ENCODE measurements around the gene FCGR2B.
A peak's percentile ranks its signal among the peaks of the same experiment; 100 is the strongest.

The FCGR2B gene

DNA sequence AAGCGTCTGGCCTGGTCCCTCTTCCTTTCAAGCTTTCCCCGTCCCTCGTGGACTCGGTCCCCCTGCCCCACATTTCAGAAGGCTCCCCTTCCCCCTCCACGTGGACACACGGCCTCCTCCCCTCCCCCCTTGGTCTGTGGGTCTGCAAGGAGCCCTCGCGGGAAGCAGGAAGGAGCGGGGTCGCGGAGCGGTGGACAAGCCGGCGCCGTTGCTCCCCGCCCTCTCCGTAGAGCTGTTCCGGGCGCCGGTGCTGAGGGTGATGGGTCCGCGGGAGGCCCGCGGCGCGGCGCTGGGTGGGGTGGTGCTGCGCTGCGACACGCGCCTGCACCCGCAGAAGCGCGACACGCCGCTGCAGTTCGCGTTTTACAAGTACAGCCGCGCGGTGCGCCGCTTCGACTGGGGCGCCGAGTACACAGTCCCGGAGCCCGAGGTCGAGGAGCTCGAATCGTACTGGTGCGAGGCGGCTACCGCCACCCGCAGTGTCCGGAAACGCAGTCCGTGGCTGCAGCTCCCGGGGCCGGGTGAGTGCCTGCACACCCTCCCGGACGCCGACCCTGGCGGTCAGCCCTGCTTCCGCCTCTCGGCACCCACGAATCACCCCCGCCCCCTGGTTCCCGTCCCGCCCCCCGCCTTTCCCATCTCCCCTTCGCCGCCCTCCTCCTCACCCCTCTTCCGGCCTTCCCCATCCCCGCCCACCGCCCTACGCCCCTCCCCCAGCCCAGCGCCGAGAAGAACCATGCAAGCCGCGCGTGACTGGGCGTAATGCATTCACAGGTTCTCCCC lies 63.7 kb downstream of the FCGR2B start (continued):
- TF ChIP-seq SP2 (tag by site-specific recombination; IDR thresholded peaks at IDR 0.05) (peak; percentile 74), ZNF146 (tag by site-specific recombination; IDR thresholded peaks at IDR 0.05) (no peak), BCL6B (tag by site-specific recombination; IDR thresholded peaks at IDR 0.05) (no peak), ZNF416 (tag by site-specific recombination; IDR thresholded peaks at IDR 0.05) (no peak), SP7 (tag by site-specific recombination; IDR thresholded peaks at IDR 0.05) (peak; percentile 61; the same call in 1 of the 2 replicates), ZNF660 (tag by site-specific recombination; IDR thresholded peaks at IDR 0.05) (no peak; the same call in 1 of the 2 replicates), REST (tag by site-specific recombination; IDR thresholded peaks at IDR 0.05) (peak; percentile 89), ZNF621 (tag by site-specific recombination; IDR thresholded peaks at IDR 0.05) (no peak), GLIS1 (tag by site-specific recombination; IDR thresholded peaks at IDR 0.05) (peak; percentile 93), AEBP2 (tag by site-specific recombination; IDR thresholded peaks at IDR 0.05; ENCODE audit: borderline replicate concordance) (no peak), ZNF561 (tag by site-specific recombination; IDR thresholded peaks at IDR 0.05; ENCODE audit: borderline replicate concordance) (peak; percentile 35; the same call in 1 of the 2 replicates), PATZ1 (tag by site-specific recombination; IDR thresholded peaks at IDR 0.05) (0 out of 2 replicates have a peak, but pooled peaks have one; percentile 54), ZIC2 (tag by site-specific recombination; IDR thresholded peaks at IDR 0.05) (peak; percentile 66), ZNF37A (tag by site-specific recombination; IDR thresholded peaks at IDR 0.05) (no peak), ZNF521 (tag by site-specific recombination; IDR thresholded peaks at IDR 0.05) (no peak), ZFP37 (tag by site-specific recombination; IDR thresholded peaks at IDR 0.05) (peak; percentile 60), ZNF138 (tag by site-specific recombination; IDR thresholded peaks at IDR 0.05; ENCODE audit: borderline replicate concordance) (no peak)
- TF ChIP-seq, protein P1, sequence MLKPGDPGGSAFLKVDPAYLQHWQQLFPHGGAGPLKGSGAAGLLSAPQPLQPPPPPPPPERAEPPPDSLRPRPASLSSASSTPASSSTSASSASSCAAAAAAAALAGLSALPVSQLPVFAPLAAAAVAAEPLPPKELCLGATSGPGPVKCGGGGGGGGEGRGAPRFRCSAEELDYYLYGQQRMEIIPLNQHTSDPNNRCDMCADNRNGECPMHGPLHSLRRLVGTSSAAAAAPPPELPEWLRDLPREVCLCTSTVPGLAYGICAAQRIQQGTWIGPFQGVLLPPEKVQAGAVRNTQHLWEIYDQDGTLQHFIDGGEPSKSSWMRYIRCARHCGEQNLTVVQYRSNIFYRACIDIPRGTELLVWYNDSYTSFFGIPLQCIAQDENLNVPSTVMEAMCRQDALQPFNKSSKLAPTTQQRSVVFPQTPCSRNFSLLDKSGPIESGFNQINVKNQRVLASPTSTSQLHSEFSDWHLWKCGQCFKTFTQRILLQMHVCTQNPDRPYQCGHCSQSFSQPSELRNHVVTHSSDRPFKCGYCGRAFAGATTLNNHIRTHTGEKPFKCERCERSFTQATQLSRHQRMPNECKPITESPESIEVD (tag by site-specific recombination; IDR thresholded peaks at IDR 0.05), result no peak
- TF ChIP-seq, protein P2, sequence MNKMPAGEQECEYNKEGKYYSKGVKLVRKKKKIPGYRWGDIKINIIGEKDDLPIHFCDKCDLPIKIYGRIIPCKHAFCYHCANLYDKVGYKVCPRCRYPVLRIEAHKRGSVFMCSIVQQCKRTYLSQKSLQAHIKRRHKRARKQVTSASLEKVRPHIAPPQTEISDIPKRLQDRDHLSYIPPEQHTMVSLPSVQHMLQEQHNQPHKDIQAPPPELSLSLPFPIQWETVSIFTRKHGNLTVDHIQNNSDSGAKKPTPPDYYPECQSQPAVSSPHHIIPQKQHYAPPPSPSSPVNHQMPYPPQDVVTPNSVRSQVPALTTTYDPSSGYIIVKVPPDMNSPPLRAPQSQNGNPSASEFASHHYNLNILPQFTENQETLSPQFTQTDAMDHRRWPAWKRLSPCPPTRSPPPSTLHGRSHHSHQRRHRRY (tag by site-specific recombination; IDR thresholded peaks at IDR 0.05), result 0 out of 2 replicates have a peak, but pooled peaks have one; percentile 31
- TF ChIP-seq, protein P3, sequence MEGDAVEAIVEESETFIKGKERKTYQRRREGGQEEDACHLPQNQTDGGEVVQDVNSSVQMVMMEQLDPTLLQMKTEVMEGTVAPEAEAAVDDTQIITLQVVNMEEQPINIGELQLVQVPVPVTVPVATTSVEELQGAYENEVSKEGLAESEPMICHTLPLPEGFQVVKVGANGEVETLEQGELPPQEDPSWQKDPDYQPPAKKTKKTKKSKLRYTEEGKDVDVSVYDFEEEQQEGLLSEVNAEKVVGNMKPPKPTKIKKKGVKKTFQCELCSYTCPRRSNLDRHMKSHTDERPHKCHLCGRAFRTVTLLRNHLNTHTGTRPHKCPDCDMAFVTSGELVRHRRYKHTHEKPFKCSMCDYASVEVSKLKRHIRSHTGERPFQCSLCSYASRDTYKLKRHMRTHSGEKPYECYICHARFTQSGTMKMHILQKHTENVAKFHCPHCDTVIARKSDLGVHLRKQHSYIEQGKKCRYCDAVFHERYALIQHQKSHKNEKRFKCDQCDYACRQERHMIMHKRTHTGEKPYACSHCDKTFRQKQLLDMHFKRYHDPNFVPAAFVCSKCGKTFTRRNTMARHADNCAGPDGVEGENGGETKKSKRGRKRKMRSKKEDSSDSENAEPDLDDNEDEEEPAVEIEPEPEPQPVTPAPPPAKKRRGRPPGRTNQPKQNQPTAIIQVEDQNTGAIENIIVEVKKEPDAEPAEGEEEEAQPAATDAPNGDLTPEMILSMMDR (tag by site-specific recombination; IDR thresholded peaks at IDR 0.05), result peak; percentile 79
- TF ChIP-seq, protein P4, sequence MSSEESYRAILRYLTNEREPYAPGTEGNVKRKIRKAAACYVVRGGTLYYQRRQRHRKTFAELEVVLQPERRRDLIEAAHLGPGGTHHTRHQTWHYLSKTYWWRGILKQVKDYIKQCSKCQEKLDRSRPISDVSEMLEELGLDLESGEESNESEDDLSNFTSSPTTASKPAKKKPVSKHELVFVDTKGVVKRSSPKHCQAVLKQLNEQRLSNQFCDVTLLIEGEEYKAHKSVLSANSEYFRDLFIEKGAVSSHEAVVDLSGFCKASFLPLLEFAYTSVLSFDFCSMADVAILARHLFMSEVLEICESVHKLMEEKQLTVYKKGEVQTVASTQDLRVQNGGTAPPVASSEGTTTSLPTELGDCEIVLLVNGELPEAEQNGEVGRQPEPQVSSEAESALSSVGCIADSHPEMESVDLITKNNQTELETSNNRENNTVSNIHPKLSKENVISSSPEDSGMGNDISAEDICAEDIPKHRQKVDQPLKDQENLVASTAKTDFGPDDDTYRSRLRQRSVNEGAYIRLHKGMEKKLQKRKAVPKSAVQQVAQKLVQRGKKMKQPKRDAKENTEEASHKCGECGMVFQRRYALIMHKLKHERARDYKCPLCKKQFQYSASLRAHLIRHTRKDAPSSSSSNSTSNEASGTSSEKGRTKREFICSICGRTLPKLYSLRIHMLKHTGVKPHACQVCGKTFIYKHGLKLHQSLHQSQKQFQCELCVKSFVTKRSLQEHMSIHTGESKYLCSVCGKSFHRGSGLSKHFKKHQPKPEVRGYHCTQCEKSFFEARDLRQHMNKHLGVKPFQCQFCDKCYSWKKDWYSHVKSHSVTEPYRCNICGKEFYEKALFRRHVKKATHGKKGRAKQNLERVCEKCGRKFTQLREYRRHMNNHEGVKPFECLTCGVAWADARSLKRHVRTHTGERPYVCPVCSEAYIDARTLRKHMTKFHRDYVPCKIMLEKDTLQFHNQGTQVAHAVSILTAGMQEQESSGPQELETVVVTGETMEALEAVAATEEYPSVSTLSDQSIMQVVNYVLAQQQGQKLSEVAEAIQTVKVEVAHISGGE (tag by site-specific recombination; conservative IDR thresholded peaks at IDR 0.05; ENCODE audit: low read depth), result peak; percentile 92

All from HEK293 (cell line).